Measurements from ENCODE around the gene KHNYN.
"Not testable (repeated sequence)": the region's sequence is repeated elsewhere in the genome, so short reads cannot be mapped to it uniquely, and the experiment has no call there.

- TF ChIP-seq, protein P1, sequence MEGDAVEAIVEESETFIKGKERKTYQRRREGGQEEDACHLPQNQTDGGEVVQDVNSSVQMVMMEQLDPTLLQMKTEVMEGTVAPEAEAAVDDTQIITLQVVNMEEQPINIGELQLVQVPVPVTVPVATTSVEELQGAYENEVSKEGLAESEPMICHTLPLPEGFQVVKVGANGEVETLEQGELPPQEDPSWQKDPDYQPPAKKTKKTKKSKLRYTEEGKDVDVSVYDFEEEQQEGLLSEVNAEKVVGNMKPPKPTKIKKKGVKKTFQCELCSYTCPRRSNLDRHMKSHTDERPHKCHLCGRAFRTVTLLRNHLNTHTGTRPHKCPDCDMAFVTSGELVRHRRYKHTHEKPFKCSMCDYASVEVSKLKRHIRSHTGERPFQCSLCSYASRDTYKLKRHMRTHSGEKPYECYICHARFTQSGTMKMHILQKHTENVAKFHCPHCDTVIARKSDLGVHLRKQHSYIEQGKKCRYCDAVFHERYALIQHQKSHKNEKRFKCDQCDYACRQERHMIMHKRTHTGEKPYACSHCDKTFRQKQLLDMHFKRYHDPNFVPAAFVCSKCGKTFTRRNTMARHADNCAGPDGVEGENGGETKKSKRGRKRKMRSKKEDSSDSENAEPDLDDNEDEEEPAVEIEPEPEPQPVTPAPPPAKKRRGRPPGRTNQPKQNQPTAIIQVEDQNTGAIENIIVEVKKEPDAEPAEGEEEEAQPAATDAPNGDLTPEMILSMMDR (IDR thresholded peaks at IDR 0.05; ENCODE audit: insufficient read depth, low read length, poor library complexity, severe bottlenecking) = not testable (repeated sequence)
- TF ChIP-seq EZH2phosphoT487 (conservative IDR thresholded peaks at IDR 0.05; ENCODE audit: low read length) = not testable (repeated sequence)
Observed at GRCh38 chr14:24450828-24451227, 21.1 kb downstream of the KHNYN start.
